ENCODE measurements around the gene PHIP. TPM values are rescaled to one million over a fixed set of nuclear protein-coding genes. Genes with fewer than 3 reads are reported as not detected.

PHIP gene
- total and polyA plus RNA-seq, 10 of the 15 experiments (the other 5 are each of a cell fraction or from before 2014, with no cell fraction given) = 8.5 to 34.6 (median 17.9) TPM

DNA sequence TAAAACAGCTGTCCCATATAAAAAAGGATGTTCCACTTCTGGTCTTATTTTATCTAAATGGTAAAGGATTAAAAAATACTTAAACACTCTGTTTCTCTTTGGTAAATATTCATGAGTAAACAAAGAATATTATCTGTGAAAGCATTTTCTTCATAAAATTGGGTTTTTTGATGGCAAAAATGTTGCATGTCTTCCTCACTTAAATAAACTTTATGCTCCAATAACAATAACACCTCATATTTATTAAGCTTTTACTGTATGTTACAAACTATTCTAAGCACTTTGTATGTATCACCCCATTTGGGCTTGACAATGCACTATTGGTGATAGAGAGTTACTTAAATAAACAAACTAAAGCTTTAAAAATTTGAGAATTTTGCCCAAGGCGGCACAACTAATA lies 91.9 kb downstream of the PHIP start:
- ChIA-PET SMC1A (ENCODE audit: uncharacterized antibody, unreplicated experiment) (interaction anchor here (0.9 to 1.8 kb wide), 2 partner anchors 28 to 261 kb away, joined by 3 to 5 read pairs; no protein-coding TSS in a partner anchor), RAD21 (ENCODE audit: unreplicated experiment) (no interaction called here), POLR2A (no interaction called here), CTCF (interaction anchor here (2.1 kb wide), 1 partner anchor 24 kb away, joined by 5 read pairs; no protein-coding TSS in a partner anchor)
- H3K36me3 ChIP-seq (ENCODE audit: control insufficient read depth in 2 of 2, insufficient read depth in 2 of 2, low read length in 1 of 2) = peaks cover 2 to 27% of the 10 kb centered on the region in 2 experiments; a peak in 3 of 4 replicates
- no TSS peak for BruUV-seq (replicated peaks)
- no peaks in the 10 kb centered on the region for H4K20me1 ChIP-seq (ENCODE audit: control insufficient read depth, insufficient read depth)
- WGBS (ENCODE audit: insufficient coverage, insufficient replicate concordance, low lambda C conversion rate, missing lambda C conversion rate) = 100% methylated on average over 1 of the region's 1 CpG
- in situ Hi-C loops (cut with MboI) (no loop called here), intact Hi-C loops (cut with micrococcal nuclease; ENCODE audit: unreplicated experiment) (no loop called here)
- H3K27ac ChIP-seq (ENCODE audit: control insufficient read depth, insufficient read depth) = no peak overlapping the region
- H3K79me2 ChIP-seq (ENCODE audit: control insufficient read depth, insufficient read depth, low read length) = no peaks in the 10 kb centered on the region
- no peak overlapping the region for H2AFZ ChIP-seq (ENCODE audit: control insufficient read depth, low read depth, low read length)
- H3K4me2 ChIP-seq (ENCODE audit: control insufficient read depth, insufficient read depth) = no peak overlapping the region
- no peak for TF ChIP-seq ESRRA (IDR thresholded peaks at IDR 0.05; ENCODE audit: low read length)
- no peak for TF ChIP-seq ZNF24 (IDR thresholded peaks at IDR 0.05)
- TF ChIP-seq MYC (IDR thresholded peaks at IDR 0.05; ENCODE audit: insufficient read depth, insufficient read length, insufficient replicate concordance, low read length, severe bottlenecking) = no peak
- no peak for TF ChIP-seq CHD1 (IDR thresholded peaks at IDR 0.05; ENCODE audit: low read depth, low read length)
- no peak for TF ChIP-seq CBX5 (IDR thresholded peaks at IDR 0.05; ENCODE audit: low read depth)
- no peak for TF ChIP-seq JUNB (IDR thresholded peaks at IDR 0.05)
- no peak for TF ChIP-seq MYB (IDR thresholded peaks at IDR 0.05; ENCODE audit: borderline replicate concordance, low read depth, low read length)
- no peak for TF ChIP-seq CHD2 (IDR thresholded peaks at IDR 0.05; ENCODE audit: borderline replicate concordance, low read depth, low read length)
- TF ChIP-seq, protein P1, sequence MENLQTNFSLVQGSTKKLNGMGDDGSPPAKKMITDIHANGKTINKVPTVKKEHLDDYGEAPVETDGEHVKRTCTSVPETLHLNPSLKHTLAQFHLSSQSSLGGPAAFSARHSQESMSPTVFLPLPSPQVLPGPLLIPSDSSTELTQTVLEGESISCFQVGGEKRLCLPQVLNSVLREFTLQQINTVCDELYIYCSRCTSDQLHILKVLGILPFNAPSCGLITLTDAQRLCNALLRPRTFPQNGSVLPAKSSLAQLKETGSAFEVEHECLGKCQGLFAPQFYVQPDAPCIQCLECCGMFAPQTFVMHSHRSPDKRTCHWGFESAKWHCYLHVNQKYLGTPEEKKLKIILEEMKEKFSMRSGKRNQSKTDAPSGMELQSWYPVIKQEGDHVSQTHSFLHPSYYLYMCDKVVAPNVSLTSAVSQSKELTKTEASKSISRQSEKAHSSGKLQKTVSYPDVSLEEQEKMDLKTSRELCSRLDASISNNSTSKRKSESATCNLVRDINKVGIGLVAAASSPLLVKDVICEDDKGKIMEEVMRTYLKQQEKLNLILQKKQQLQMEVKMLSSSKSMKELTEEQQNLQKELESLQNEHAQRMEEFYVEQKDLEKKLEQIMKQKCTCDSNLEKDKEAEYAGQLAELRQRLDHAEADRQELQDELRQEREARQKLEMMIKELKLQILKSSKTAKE (IDR thresholded peaks at IDR 0.05; ENCODE audit: low read depth, poor library complexity, severe bottlenecking) = no peak
- TF ChIP-seq TARDBP (IDR thresholded peaks at IDR 0.05; ENCODE audit: borderline replicate concordance) = no peak
- no peak for TF ChIP-seq SPI1 (IDR thresholded peaks at IDR 0.05; ENCODE audit: borderline replicate concordance, insufficient read depth, low read depth, low read length)
- no peak for FAIRE-seq
- no peak for DNase-seq (ENCODE audit: low read depth, low spot score)
- H3K9ac ChIP-seq (ENCODE audit: control insufficient read depth, insufficient read depth, low read length) = no peak overlapping the region
- ATAC-seq = no peak
- H3K9me3 ChIP-seq (replicated peaks; ENCODE audit: control insufficient read depth, insufficient read depth, low read length) = no peaks in the 10 kb centered on the region
- no peak overlapping the region for H3K4me3 ChIP-seq
- no peaks in the 10 kb centered on the region for H3K27me3 ChIP-seq (replicated peaks in 1 of 2; ENCODE audit: control insufficient read depth in 2 of 2, insufficient read depth in 2 of 2, low read length in 1 of 2)
- H3K4me1 ChIP-seq (ENCODE audit: control insufficient read depth, insufficient read depth, low read length) = no peaks in the 10 kb centered on the region

All from GM12878 (cell line).